KMS-11 (cell line): ENCODE measurements around the gene GRHPR.

ENCODE experiments used
- H2AFZ ChIP-seq: fragments of 200-600 bp; sonication (generic); 2 replicates; pipeline ENCODE4 v1.6.1; 2016; ENCODE audit warnings: antibody characterized with exemption, mixed run types, low read depth
- H3K27ac ChIP-seq: fragments of 200-600 bp; sonication (generic); 2 replicates; pipeline ENCODE4 v1.6.1; 2016; ENCODE audit warnings: mild to moderate bottlenecking, mixed run types
- H3K27me3 ChIP-seq: fragments of 200-600 bp; sonication (generic); 2 replicates; pipeline ENCODE4 v1.6.1; 2017; ENCODE audit warnings: mild to moderate bottlenecking, low read depth, mixed run types, moderate library complexity; ENCODE audit not compliant: insufficient read depth
- H3K36me3 ChIP-seq: fragments of 200-600 bp; sonication (generic); 2 replicates; pipeline ENCODE4 v1.6.1; 2017; ENCODE audit warnings: mild to moderate bottlenecking, mixed run types; ENCODE audit not compliant: insufficient read depth
- H3K4me1 ChIP-seq: fragments of 200-600 bp; sonication (generic); 2 replicates; pipeline ENCODE4 v1.6.1; 2016; ENCODE audit warnings: mild to moderate bottlenecking, low read depth, mixed run types; ENCODE audit not compliant: poor library complexity, severe bottlenecking
- H3K4me2 ChIP-seq: fragments of 200-600 bp; sonication (generic); 2 replicates; pipeline ENCODE4 v1.7.0; 2016; ENCODE audit warnings: mild to moderate bottlenecking, mixed run types
- H3K4me3 ChIP-seq: fragments of 200-600 bp; sonication (generic); IDR thresholded peaks from 2 replicates; pipeline ENCODE4 v1.6.1; 2017; ENCODE audit warnings: low read depth, low read length, mixed read lengths; ENCODE audit not compliant: insufficient read depth
- H3K79me2 ChIP-seq: fragments of 200-600 bp; sonication (generic); 2 replicates; pipeline ENCODE4 v1.6.1; 2016; ENCODE audit warnings: low read depth, mixed run types; ENCODE audit not compliant: insufficient read depth
- H3K9ac ChIP-seq: fragments of 200-600 bp; sonication (generic); 2 replicates; pipeline ENCODE4 v1.6.1; 2016; ENCODE audit warnings: mild to moderate bottlenecking, mixed run types
- H4K20me1 ChIP-seq: fragments of 200-600 bp; sonication (generic); 2 replicates; pipeline ENCODE4 v1.6.1; 2016; ENCODE audit warnings: mild to moderate bottlenecking, mixed run types; ENCODE audit not compliant: insufficient read depth
- TF ChIP-seq, protein P1 (sequence below): fragments of 200-600 bp; sonication (generic); conservative IDR thresholded peaks from 2 replicates; pipeline ENCODE4 v1.6.1; 2017; ENCODE audit warnings: low read depth, mild to moderate bottlenecking, antibody characterized with exemption, low read length, moderate library complexity, mixed read lengths

Gene GRHPR

DNA sequence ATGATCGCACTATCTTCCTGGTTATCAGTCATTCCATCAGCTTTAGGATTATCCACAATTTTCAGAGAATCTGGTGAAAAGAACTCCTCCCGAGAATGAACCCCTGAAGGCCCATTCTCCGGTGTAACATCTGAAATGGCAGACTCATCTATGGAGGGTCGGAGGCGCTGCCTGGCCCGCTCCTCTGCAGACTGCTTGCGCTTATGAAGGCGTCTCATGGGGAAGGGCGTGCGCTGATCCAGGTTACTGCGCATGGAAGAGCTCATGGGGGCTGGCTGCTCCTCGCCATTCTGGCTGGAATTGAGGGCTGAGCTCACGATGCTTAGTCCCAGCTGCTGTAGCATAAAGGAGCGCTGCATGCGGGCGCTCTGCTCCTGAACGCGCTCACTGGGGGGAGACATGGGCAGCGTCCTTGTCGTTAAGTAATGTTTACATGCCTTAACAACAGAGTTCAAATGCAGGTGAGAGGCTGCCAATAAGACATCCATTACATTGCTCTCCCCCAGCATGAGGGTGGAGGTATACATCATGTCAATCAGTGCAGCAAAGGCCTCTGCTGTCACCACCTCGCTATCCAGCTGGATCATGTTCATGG is 19.4 kb downstream of the GRHPR start:
- H4K20me1 ChIP-seq = no peaks in the 10 kb centered on the region
- no peaks in the 10 kb centered on the region for H3K36me3 ChIP-seq
- TF ChIP-seq, protein P1, sequence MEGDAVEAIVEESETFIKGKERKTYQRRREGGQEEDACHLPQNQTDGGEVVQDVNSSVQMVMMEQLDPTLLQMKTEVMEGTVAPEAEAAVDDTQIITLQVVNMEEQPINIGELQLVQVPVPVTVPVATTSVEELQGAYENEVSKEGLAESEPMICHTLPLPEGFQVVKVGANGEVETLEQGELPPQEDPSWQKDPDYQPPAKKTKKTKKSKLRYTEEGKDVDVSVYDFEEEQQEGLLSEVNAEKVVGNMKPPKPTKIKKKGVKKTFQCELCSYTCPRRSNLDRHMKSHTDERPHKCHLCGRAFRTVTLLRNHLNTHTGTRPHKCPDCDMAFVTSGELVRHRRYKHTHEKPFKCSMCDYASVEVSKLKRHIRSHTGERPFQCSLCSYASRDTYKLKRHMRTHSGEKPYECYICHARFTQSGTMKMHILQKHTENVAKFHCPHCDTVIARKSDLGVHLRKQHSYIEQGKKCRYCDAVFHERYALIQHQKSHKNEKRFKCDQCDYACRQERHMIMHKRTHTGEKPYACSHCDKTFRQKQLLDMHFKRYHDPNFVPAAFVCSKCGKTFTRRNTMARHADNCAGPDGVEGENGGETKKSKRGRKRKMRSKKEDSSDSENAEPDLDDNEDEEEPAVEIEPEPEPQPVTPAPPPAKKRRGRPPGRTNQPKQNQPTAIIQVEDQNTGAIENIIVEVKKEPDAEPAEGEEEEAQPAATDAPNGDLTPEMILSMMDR = no peak
- H3K4me2 ChIP-seq = no peak overlapping the region
- H3K4me1 ChIP-seq = no peaks in the 10 kb centered on the region
- no peak overlapping the region for H3K4me3 ChIP-seq
- H3K27me3 ChIP-seq = no peaks in the 10 kb centered on the region
- H3K79me2 ChIP-seq = no peaks in the 10 kb centered on the region; the same call in 1 of the 2 replicates
- no peak overlapping the region for H3K9ac ChIP-seq
- no peak overlapping the region for H2AFZ ChIP-seq
- no peak overlapping the region for H3K27ac ChIP-seq

DNA sequence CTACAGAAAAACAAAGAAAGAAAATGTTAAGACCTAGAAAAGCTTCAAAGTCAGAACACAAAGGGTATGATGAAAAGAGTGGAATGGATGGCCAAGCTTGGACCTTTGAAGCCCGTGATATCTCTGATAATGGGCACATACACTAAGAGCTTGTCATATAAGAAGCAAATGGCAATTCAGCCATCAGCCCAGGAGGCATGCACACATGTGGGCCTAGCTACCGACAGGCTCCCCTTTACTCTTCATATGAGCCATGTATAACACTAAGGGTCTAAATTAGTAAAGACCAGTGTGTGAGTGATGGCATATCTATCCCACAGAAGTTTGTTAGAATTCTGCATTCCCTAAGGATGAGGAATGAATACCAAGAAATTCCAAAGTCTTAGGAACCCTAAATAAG is 20.1 kb downstream of the GRHPR start:
- TF ChIP-seq, protein P1 = no peak
- no peak overlapping the region for H2AFZ ChIP-seq
- H3K36me3 ChIP-seq = no peaks in the 10 kb centered on the region
- H3K4me1 ChIP-seq = no peaks in the 10 kb centered on the region
- H4K20me1 ChIP-seq = no peaks in the 10 kb centered on the region
- H3K9ac ChIP-seq = no peak overlapping the region
- H3K4me3 ChIP-seq = no peak overlapping the region
- H3K27ac ChIP-seq = no peak overlapping the region
- H3K79me2 ChIP-seq = no peaks in the 10 kb centered on the region; the same call in 1 of the 2 replicates
- no peaks in the 10 kb centered on the region for H3K27me3 ChIP-seq
- no peak overlapping the region for H3K4me2 ChIP-seq

DNA sequence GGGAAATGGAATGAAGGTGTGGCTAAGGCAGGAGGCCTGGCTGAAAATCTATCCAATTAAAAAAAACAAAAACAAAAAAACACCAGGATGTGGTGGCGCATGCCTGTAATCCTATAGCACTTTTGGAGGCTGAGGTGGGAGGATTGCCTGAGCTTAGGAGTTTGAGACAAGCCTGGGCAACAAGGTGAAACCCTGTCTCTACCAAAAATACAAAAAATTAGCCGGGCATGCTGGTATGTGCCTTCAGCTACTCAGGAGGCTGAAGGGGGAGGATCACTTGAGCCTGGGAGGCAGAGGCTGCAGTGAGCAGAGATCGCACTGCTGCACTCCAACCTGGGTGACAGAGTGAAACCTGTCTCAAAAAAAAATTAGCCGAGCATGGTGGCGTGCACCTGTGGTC is 21.1 kb downstream of the GRHPR start:
- Histone ChIP-seq H3K4me2 (no peak overlapping the region), H4K20me1 (no peaks in the 10 kb centered on the region), H3K4me3 (no peak overlapping the region), H3K79me2 (no peaks in the 10 kb centered on the region; the same call in 1 of the 2 replicates), H3K36me3 (no peaks in the 10 kb centered on the region), H3K9ac (no peak overlapping the region), H3K27me3 (no peaks in the 10 kb centered on the region), H3K27ac (no peak overlapping the region), H2AFZ (no peak overlapping the region), H3K4me1 (no peaks in the 10 kb centered on the region)
- TF ChIP-seq, protein P1 = no peak

DNA sequence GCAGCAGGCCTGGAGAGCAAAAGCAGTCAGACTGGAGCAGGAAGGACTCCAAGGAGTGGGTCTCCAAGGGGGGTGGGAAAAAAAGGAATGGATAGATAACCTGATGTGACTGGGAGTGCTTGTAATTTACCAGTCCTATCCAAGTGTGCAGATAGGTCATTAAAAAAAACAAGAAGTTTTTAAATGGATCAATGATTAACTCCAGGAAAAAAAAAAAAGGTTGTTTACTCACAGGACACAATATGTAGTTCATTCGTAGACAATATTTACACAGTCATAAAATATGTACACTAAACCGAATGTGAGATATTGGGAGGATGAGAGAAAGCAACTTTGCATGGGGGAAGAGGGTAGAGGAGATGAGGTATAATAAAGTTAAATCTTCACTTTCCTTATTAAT is 22.4 kb downstream of the GRHPR start:
- H3K36me3 ChIP-seq = no peaks in the 10 kb centered on the region
- no peak overlapping the region for H2AFZ ChIP-seq
- no peak overlapping the region for H3K4me3 ChIP-seq
- H3K4me2 ChIP-seq = no peak overlapping the region
- H3K4me1 ChIP-seq = no peaks in the 10 kb centered on the region
- TF ChIP-seq, protein P1 = no peak
- no peak overlapping the region for H3K27ac ChIP-seq
- H3K79me2 ChIP-seq = no peaks in the 10 kb centered on the region; the same call in 1 of the 2 replicates
- no peaks in the 10 kb centered on the region for H3K27me3 ChIP-seq
- H3K9ac ChIP-seq = no peak overlapping the region
- no peaks in the 10 kb centered on the region for H4K20me1 ChIP-seq
